Effector memory CD4-positive, alpha-beta T cell (primary cell): Measurements from ENCODE around the gene PROCA1.
"Not testable (repeated sequence)": the region's sequence is repeated elsewhere in the genome, so short reads cannot be mapped to it uniquely, and the experiment has no call there.

Experiments
- DNase-seq, 3 donors: peaks; one replicate each; pipeline ENCODE4 v3.0.0-alpha.2; 2020
- H3K27ac ChIP-seq: 2 replicates; pipeline ENCODE4 v1.7.0; 2013; ENCODE audit warnings: mild to moderate bottlenecking, low read length, moderate library complexity; ENCODE audit not compliant: insufficient read depth, poor library complexity, severe bottlenecking
- H3K27me3 ChIP-seq: replicated peaks from 2 replicates; pipeline ENCODE4 v1.7.0; 2013; ENCODE audit warnings: mild to moderate bottlenecking, low read length; ENCODE audit not compliant: insufficient read depth, control insufficient read depth, poor library complexity, severe bottlenecking
- H3K36me3 ChIP-seq: 2 replicates; pipeline ENCODE4 v1.7.0; 2013; ENCODE audit warnings: mild to moderate bottlenecking, low read length, moderate library complexity; ENCODE audit not compliant: control insufficient read depth, insufficient read depth
- H3K4me1 ChIP-seq: 2 replicates; pipeline ENCODE4 v1.7.0; 2013; ENCODE audit warnings: low read length, mild to moderate bottlenecking; ENCODE audit not compliant: control insufficient read depth, insufficient read depth, poor library complexity, severe bottlenecking
- H3K4me3 ChIP-seq: 2 replicates; pipeline ENCODE4 v1.7.0; 2013; ENCODE audit warnings: low read length, low read depth, mild to moderate bottlenecking; ENCODE audit not compliant: insufficient read depth, poor library complexity, severe bottlenecking
- H3K9me3 ChIP-seq: 2 replicates; pipeline ENCODE4 v1.7.0; 2013; ENCODE audit warnings: mild to moderate bottlenecking, low read length, moderate library complexity; ENCODE audit not compliant: control insufficient read depth

Gene PROCA1

DNA sequence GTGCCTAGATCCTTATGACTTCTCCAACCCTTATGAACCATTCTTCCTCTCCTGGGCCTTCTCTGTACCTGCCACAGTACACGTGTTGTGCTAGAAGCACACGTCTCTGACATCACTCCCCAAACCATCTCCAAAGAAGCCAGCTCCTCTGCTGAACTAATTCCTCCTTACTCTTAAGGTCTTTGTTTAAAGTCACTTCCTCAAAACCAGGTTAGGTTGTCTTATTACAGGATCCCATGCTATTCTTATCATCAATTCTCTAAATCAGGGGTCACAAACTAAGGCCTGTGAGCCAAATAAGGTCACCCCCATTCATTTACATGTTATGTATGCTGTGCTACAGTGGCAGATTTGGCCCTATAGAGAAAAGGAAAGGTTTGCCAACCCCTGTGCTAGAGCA lies 45.7 kb downstream of the PROCA1 start:
- no peak overlapping the region for H3K4me3 ChIP-seq
- no peaks in the 10 kb centered on the region for H3K27me3 ChIP-seq
- peaks cover 19% of the 10 kb centered on the region for H3K36me3 ChIP-seq
- peaks cover 7% of the 10 kb centered on the region for H3K4me1 ChIP-seq
- no peak overlapping the region for H3K27ac ChIP-seq
- no peak for DNase-seq
- H3K9me3 ChIP-seq = no peaks in the 10 kb centered on the region

DNA sequence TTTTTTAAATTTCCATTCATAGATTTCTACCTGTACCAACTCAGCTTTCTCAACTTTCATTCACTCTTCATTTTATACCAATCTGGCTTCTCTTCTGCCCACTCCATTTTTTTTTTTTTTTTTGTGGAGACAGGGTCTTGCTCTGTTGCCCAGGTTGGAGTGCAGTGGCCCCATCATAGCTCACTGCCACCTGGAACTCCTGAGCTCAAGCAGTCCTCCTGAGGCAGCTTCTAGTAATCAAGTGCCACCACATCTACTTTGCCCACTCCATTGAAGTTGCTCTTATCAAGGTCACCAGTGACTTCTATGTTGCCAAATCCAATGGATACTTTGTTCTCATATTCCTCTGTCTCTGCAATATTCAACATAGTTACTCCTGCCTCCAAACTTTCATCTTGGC lies 48.0 kb downstream of the PROCA1 start:
- H3K27ac ChIP-seq = no peak overlapping the region

DNA sequence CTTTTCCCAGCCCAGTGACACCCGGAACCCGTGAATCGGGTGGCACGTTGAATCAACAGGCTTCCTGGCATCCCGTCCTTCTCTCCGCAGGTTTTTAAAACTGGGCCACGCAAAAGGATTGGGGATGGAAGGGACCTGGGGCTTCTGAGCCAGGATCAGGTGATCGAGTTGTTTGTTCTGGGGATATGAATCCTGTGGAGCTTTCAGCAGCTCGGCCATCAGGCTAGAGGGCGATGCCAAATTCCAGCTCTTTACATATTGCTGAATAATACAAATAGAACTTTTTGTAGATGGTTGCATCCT lies 49.2 kb downstream of the PROCA1 start:
- no peak for DNase-seq
- H3K36me3 ChIP-seq = no peaks in the 10 kb centered on the region

More for the DNA sequence above, 48.0 kb downstream of the PROCA1 start:
- Histone ChIP-seq H3K27me3 (no peaks in the 10 kb centered on the region), H3K9me3 (no peaks in the 10 kb centered on the region), H3K36me3 (peaks cover 9% of the 10 kb centered on the region), H3K4me3 (no peak overlapping the region), H3K4me1 (peaks cover 8% of the 10 kb centered on the region)
- no peak for DNase-seq

DNA sequence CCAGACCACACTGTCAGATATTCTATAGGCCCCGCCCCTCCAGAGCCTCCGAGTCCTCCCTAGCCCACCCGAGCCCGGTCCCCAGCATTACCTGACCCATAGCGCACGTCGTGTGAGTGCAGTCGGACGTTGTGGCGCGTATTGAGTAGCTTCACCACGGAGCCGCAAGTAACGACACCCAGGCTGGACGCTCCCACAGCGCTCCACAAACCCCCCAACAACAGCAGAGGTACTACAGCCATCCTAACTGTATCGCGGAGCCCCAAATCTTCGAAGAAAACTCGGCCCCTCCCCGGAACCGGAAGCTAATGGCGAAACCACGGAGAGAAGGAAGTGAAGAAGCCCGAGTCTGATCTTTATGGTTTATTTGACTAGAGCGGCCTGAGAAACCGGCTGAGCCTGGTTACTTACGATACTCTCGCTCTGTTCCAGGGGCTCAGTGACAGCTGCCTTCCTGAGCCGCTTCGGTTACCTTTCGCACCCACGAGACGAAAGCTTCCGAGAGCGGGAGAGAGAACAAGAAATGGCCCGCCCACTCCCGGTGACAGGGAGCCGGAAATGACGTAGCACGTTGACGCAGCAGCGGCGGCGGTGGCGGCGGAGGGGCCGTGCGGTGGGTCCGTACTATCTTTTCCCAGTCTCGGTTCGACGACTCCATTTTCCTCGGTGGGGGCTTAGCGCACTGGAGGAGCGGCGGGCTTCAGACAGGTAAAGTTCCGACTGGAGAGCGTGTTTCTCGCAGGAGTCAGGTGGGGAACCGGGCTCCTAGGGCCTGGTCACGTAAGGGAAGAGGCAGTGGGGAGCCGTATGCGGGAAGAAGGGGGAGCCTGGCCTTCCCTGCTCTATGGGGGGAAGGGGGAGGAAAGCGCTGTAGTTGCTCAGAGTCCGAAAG lies 49.8 kb downstream of the PROCA1 start, which contains the start of the genes SDF2 and SUPT6H:
SDF2 (minus strand) TSS at position 272 of the 892 bp plus-strand sequence; CDS start at position 242, 30 bp downstream.
SUPT6H (plus strand) TSS at position 571 of the 892 bp plus-strand sequence. CDS start 11,197 bp downstream, outside the sequence.
- peak; percentile 86 to 90 (median 89) for DNase-seq
- Histone ChIP-seq H3K4me3 (peak within 1 kb of the TSS; percentile 92), H3K4me1 (peaks cover 8% of the 10 kb centered on the region), H3K36me3 (no peaks in the 10 kb centered on the region), H3K9me3 (no peaks in the 10 kb centered on the region), H3K27me3 (no peaks in the 10 kb centered on the region), H3K27ac (peak within 1 kb of the TSS; percentile 99)

More for the DNA sequence above, 49.2 kb downstream of the PROCA1 start:
- Histone ChIP-seq H3K4me1 (peaks cover 8% of the 10 kb centered on the region), H3K9me3 (no peaks in the 10 kb centered on the region), H3K4me3 (peak overlapping the region; percentile 92), H3K27ac (peak overlapping the region; percentile 99), H3K27me3 (no peaks in the 10 kb centered on the region)

DNA sequence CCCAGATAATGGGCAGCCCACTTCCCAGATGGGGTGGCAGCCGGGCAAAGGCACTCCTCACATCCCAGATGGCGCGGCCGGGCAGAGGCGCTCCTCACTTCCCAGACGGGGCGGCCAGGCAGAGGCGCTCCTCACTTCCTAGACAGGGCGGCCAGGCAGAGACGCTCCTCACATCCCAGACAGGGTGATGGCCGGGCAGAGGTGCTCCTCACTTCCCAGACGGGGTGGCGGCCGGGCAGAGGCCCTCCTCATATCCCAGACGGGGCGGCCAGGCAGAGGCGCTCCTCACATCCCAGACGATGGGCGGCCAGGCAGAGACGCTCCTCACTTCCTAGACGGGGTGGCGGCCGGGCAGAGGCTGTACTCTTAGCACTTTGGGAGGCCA lies 52.2 kb downstream of the PROCA1 start:
- not testable (repeated sequence) for H3K27ac ChIP-seq, H3K36me3 ChIP-seq, H3K9me3 ChIP-seq, H3K27me3 ChIP-seq, H3K4me1 ChIP-seq, DNase-seq, H3K4me3 ChIP-seq

DNA sequence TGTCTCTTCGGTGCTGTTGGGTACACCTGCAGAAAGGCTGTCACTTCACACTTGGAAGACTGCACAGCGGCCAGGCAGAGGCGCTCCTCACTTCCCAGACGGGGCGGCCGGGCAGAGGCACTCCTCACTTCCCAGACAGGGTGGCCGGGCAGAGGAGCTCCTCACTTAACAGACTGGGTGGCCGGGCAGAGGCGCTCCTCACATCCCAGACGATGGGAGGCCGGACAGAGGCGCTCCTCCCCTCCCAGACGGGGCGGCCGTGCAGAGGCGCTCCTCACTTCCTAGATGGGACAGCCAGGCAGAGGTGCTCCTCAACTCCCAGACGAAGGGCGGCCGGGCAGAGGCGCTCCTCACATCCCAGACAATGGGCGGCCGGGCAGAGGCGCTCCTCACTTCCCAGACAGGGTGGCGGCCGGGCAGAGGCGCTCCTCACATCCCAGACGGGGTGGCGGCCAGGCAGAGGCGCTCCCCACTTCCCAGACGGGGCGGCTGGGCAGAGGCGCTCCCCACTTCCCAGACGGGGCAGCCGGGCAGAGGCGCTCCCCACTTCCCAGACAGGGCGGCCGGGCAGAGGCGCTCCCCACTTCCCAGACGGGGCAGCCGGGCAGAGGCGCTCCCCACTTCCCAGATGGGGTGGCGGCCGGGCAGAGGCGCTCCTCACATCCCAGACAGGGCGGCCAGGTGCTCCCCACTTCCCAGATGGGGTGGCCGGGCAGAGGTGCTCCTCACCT lies 52.8 kb downstream of the PROCA1 start:
- H3K4me3 ChIP-seq, H3K9me3 ChIP-seq, H3K4me1 ChIP-seq, DNase-seq, H3K36me3 ChIP-seq, H3K27ac ChIP-seq, H3K27me3 ChIP-seq: not testable (repeated sequence)

DNA sequence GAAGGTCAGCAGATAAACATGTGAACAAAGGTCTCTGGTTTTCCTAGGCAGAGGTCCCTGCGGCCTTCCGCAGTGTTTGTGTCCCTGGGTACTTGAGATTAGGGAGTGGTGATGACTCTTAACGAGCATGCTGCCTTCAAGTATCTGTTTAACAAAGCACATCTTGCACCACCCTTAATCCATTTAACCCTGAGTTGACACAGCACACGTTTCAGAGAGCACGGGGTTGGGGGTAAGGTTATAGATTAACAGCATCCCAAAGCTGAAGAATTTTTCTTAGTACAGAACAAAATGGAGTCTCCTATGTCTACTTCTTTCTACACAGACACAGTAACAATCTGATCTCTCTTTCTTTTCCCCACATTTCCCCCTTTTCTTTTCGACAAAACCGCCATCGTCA lies 53.3 kb downstream of the PROCA1 start:
- not testable (repeated sequence) for DNase-seq, H3K36me3 ChIP-seq, H3K27me3 ChIP-seq, H3K4me1 ChIP-seq, H3K9me3 ChIP-seq, H3K27ac ChIP-seq, H3K4me3 ChIP-seq

DNA sequence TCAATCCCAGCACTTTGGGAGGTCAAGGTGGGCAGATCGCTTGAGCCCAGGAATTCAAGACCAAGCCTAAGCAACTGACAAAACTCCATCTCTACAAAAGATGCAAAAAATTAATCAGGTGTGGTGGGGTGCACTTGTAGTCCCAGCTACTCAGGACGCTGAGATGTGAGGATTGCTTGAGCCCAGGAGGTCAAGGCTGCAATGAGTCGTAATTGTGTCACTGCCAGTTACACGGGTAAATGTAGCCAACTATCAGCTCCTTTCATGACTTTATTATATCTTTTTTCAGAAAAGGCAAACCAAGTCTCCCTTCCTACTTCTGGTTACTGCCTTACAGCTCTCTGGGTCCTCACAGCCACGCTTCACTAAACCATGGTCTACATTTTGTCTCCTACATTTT lies 53.9 kb downstream of the PROCA1 start:
- no peak for DNase-seq
- H3K27ac ChIP-seq = no peak overlapping the region
- H3K36me3 ChIP-seq = peaks cover 6% of the 10 kb centered on the region
- H3K27me3 ChIP-seq = no peaks in the 10 kb centered on the region
- peaks cover 3% of the 10 kb centered on the region for H3K4me1 ChIP-seq
- H3K4me3 ChIP-seq = no peak overlapping the region
- H3K9me3 ChIP-seq = no peaks in the 10 kb centered on the region

DNA sequence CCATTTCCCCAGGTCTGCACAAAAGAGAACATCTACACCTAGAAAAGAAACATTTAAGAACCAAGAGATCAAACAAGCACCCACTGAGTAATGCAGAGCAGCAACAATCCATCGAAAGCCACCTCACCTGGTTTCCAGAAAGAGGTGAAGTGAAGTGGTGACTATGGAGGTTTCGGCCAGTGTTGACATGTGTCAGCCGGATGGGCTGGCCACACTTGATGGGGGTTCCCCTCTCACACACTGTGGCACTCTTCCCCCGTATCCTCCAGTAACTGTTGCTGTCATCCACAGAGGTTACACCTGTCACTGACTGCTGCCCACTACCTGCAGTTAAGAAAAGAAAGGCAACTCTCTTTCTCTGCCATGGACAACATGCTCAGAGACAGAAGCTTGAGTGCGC lies 56.5 kb downstream of the PROCA1 start:
- no peak for DNase-seq
- Histone ChIP-seq H3K9me3 (no peaks in the 10 kb centered on the region), H3K4me1 (no peaks in the 10 kb centered on the region), H3K27me3 (no peaks in the 10 kb centered on the region), H3K27ac (no peak overlapping the region), H3K36me3 (peaks cover 11% of the 10 kb centered on the region), H3K4me3 (no peak overlapping the region)
